ENCODE measurements around the gene GRK5.

GRK5 gene

GRCh38 chr10:119413471-119414080, 206.2 kb downstream of the GRK5 start:
- Histone ChIP-seq H3K27ac (ENCODE audit: low read depth, low read length) (no peak overlapping the region), H3K9ac (ENCODE audit: low read length in 5 of 5) (no peak overlapping the region), H3K4me1 (ENCODE audit: control insufficient read depth in 5 of 5, insufficient read depth in 5 of 5, low read length in 5 of 5) (peaks cover 0 to 51% (median 29%) of the 10 kb centered on the region in 5 donors), H3K27me3 (ENCODE audit: control insufficient read depth in 5 of 5, insufficient read depth in 4 of 5, low read length in 5 of 5) (peaks cover 0 to 4% (median 0%) of the 10 kb centered on the region in 5 donors), H3K9me3 (ENCODE audit: control insufficient read depth in 5 of 5, low read length in 5 of 5) (no peaks in the 10 kb centered on the region), H3K4me3 (ENCODE audit: low read depth in 1 of 5, low read length in 5 of 5) (no peak overlapping the region), H3K36me3 (ENCODE audit: control insufficient read depth in 5 of 5, insufficient read depth in 5 of 5, low read length in 5 of 5) (peaks cover 0 to 5% (median 0%) of the 10 kb centered on the region in 5 donors)

DNA sequence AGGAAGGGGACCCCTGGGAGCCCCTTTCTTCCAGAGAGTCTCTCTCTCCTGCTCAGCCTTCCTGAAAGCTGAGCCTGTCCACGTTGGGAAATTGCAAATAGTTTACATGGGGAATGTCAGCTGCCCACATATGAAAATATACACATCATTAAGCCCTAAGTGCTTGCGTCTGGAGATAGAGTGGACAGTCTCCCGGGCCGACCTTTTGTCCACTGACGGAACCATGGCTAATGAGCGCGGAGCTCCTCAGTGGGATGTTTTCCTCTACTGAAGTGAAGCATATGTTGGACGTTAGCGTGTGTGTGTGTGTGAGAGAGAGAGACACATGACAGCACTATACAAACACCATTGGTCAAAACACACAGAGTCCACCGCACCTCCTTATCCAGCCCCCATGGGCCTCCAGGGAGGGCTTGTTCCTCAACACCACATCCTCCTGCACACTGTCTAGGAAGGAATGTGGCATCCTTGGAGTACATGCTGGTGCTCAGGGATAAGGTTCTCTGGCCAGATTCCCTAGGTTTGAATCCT, 206.8 kb downstream of the GRK5 start:
- no peak overlapping the region for H3K27ac ChIP-seq (ENCODE audit: low read depth, low read length)
- no peaks in the 10 kb centered on the region for H3K9me3 ChIP-seq (ENCODE audit: control insufficient read depth in 5 of 5, low read length in 5 of 5)
- no peak overlapping the region for H3K4me3 ChIP-seq (ENCODE audit: low read depth in 1 of 5, low read length in 5 of 5)
- no peak overlapping the region for H3K9ac ChIP-seq (ENCODE audit: low read length in 5 of 5)
- H3K4me1 ChIP-seq (ENCODE audit: control insufficient read depth in 5 of 5, insufficient read depth in 5 of 5, low read length in 5 of 5), result peaks cover 0 to 45% (median 29%) of the 10 kb centered on the region in 5 donors
- peaks cover 0 to 5% (median 0%) of the 10 kb centered on the region in 5 donors for H3K36me3 ChIP-seq (ENCODE audit: control insufficient read depth in 5 of 5, insufficient read depth in 5 of 5, low read length in 5 of 5)
- H3K27me3 ChIP-seq (ENCODE audit: control insufficient read depth in 5 of 5, insufficient read depth in 4 of 5, low read length in 5 of 5), result peaks cover 0 to 4% (median 0%) of the 10 kb centered on the region in 5 donors

GRCh38 chr10:119415121-119415520, 207.8 kb downstream of the GRK5 start:
- Histone ChIP-seq H3K4me1 (ENCODE audit: control insufficient read depth in 5 of 5, insufficient read depth in 5 of 5, low read length in 5 of 5) (peaks cover 0 to 37% (median 28%) of the 10 kb centered on the region in 5 donors), H3K9me3 (ENCODE audit: control insufficient read depth in 5 of 5, low read length in 5 of 5) (no peaks in the 10 kb centered on the region), H3K27ac (ENCODE audit: low read depth, low read length) (no peak overlapping the region), H3K4me3 (ENCODE audit: low read depth in 1 of 5, low read length in 5 of 5) (no peak overlapping the region), H3K36me3 (ENCODE audit: control insufficient read depth in 5 of 5, insufficient read depth in 5 of 5, low read length in 5 of 5) (peaks cover 0 to 5% (median 0%) of the 10 kb centered on the region in 5 donors), H3K9ac (ENCODE audit: low read length in 5 of 5) (no peak overlapping the region), H3K27me3 (ENCODE audit: control insufficient read depth in 5 of 5, insufficient read depth in 4 of 5, low read length in 5 of 5) (peaks cover 0 to 4% (median 0%) of the 10 kb centered on the region in 5 donors)

- Histone ChIP-seq H3K4me1 (ENCODE audit: control insufficient read depth in 5 of 5, insufficient read depth in 5 of 5, low read length in 5 of 5) (peaks cover 0 to 33% (median 28%) of the 10 kb centered on the region in 5 donors), H3K9ac (ENCODE audit: low read length in 5 of 5) (no peak overlapping the region), H3K4me3 (ENCODE audit: low read depth in 1 of 5, low read length in 5 of 5) (no peak overlapping the region), H3K36me3 (ENCODE audit: control insufficient read depth in 5 of 5, insufficient read depth in 5 of 5, low read length in 5 of 5) (peaks cover 0 to 5% (median 0%) of the 10 kb centered on the region in 5 donors), H3K27me3 (ENCODE audit: control insufficient read depth in 5 of 5, insufficient read depth in 4 of 5, low read length in 5 of 5) (peaks cover 0 to 4% (median 0%) of the 10 kb centered on the region in 5 donors), H3K27ac (ENCODE audit: low read depth, low read length) (no peak overlapping the region), H3K9me3 (ENCODE audit: control insufficient read depth in 5 of 5, low read length in 5 of 5) (no peaks in the 10 kb centered on the region)
Observed at GRCh38 chr10:119415536-119416503, 208.4 kb downstream of the GRK5 start.

DNA sequence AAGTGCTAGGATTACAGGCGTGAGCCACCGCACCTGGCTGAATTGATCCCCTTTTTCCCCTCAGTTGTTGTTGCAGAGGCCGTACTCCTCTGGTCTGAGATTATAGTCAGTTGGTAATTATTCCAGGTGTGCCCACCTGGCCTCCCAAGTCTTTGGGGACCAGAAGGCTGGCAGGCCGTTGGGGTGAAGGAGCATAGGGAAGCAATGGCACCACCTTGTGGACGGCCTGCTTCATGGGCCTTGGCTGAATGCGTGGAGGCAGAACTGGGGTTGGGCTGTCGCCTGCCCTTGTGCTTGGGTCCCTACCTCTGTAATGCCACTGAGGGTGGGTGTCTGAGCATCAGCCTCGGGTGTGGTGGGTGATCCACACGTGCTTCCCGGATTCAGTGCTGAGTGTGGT, 209.5 kb downstream of the GRK5 start:
- peaks cover 0 to 6% (median 0%) of the 10 kb centered on the region in 5 donors for H3K36me3 ChIP-seq (ENCODE audit: control insufficient read depth in 5 of 5, insufficient read depth in 5 of 5, low read length in 5 of 5)
- H3K27ac ChIP-seq (ENCODE audit: low read depth, low read length), result no peak overlapping the region
- no peaks in the 10 kb centered on the region for H3K9me3 ChIP-seq (ENCODE audit: control insufficient read depth in 5 of 5, low read length in 5 of 5)
- no peak overlapping the region for H3K9ac ChIP-seq (ENCODE audit: low read length in 5 of 5)
- no peak overlapping the region for H3K4me3 ChIP-seq (ENCODE audit: low read depth in 1 of 5, low read length in 5 of 5)
- H3K4me1 ChIP-seq (ENCODE audit: control insufficient read depth in 5 of 5, insufficient read depth in 5 of 5, low read length in 5 of 5), result peaks cover 0 to 41% (median 32%) of the 10 kb centered on the region in 5 donors
- H3K27me3 ChIP-seq (ENCODE audit: control insufficient read depth in 5 of 5, insufficient read depth in 4 of 5, low read length in 5 of 5), result peaks cover 0 to 4% (median 0%) of the 10 kb centered on the region in 5 donors

DNA sequence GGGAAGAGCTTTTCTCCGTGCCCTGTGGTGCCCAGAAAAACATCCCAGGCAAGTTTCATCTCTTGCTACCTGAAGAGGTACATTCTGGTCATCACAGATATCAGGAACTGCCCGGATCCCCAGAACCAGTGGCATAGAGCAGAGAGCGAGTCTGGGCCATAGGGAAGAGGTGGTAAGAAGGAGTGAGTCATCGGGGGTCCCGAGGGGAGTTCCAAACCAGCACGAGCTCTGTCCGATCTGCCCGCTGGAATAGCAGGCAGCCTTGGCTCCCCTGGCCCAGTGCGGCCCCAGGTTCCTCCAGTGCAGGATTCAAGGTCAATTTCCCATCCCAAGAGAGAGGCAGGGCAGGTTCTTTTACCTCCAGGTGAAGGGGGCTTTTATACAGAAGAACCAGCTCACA, 210.5 kb downstream of the GRK5 start:
- H3K9ac ChIP-seq (ENCODE audit: low read length in 5 of 5), result no peak overlapping the region
- no peaks in the 10 kb centered on the region for H3K9me3 ChIP-seq (ENCODE audit: control insufficient read depth in 5 of 5, low read length in 5 of 5)
- no peak overlapping the region for H3K27ac ChIP-seq (ENCODE audit: low read depth, low read length)
- H3K36me3 ChIP-seq (ENCODE audit: control insufficient read depth in 5 of 5, insufficient read depth in 5 of 5, low read length in 5 of 5), result peaks cover 0 to 11% (median 2%) of the 10 kb centered on the region in 5 donors
- H3K4me3 ChIP-seq (ENCODE audit: low read depth in 1 of 5, low read length in 5 of 5), result no peak overlapping the region
- H3K4me1 ChIP-seq (ENCODE audit: control insufficient read depth in 5 of 5, insufficient read depth in 5 of 5, low read length in 5 of 5), result peaks cover 0 to 32% (median 22%) of the 10 kb centered on the region in 5 donors
- peaks cover 0 to 4% (median 0%) of the 10 kb centered on the region in 5 donors for H3K27me3 ChIP-seq (ENCODE audit: control insufficient read depth in 5 of 5, insufficient read depth in 4 of 5, low read length in 5 of 5)

- Histone ChIP-seq H3K36me3 (ENCODE audit: control insufficient read depth in 5 of 5, insufficient read depth in 5 of 5, low read length in 5 of 5) (peaks cover 0 to 16% (median 5%) of the 10 kb centered on the region in 5 donors), H3K9me3 (ENCODE audit: control insufficient read depth in 5 of 5, low read length in 5 of 5) (no peaks in the 10 kb centered on the region), H3K9ac (ENCODE audit: low read length in 5 of 5) (no peak overlapping the region), H3K4me3 (ENCODE audit: low read depth in 1 of 5, low read length in 5 of 5) (no peak overlapping the region), H3K27ac (ENCODE audit: low read depth, low read length) (no peak overlapping the region), H3K27me3 (ENCODE audit: control insufficient read depth in 5 of 5, insufficient read depth in 4 of 5, low read length in 5 of 5) (peaks cover 0 to 4% (median 0%) of the 10 kb centered on the region in 5 donors), H3K4me1 (ENCODE audit: control insufficient read depth in 5 of 5, insufficient read depth in 5 of 5, low read length in 5 of 5) (peaks cover 0 to 27% (median 17%) of the 10 kb centered on the region in 5 donors)
Observed at GRCh38 chr10:119418362-119418761, 211.0 kb downstream of the GRK5 start.

DNA sequence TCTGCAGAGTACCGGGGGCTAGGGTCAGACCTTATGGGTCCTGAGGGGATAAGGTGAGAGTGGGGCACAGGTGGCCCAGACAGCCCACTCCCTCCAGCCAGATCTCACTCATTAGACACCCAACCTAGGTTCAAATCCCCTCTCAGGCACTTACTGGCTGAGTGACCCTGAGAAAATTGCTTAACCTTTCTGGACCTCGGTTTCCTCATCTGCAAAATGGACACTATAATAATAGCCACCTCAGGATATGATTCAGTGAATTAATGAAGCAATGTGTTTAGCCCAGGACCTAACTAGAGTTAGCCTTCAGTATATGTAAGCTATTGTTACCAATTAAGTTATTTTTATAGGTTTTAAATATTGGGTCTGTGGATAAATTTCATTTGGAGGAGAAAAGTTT, 212.6 kb downstream of the GRK5 start:
- H3K27me3 ChIP-seq (ENCODE audit: control insufficient read depth in 5 of 5, insufficient read depth in 4 of 5, low read length in 5 of 5), result no peaks in the 10 kb centered on the region
- peaks cover 0 to 29% (median 16%) of the 10 kb centered on the region in 5 donors for H3K36me3 ChIP-seq (ENCODE audit: control insufficient read depth in 5 of 5, insufficient read depth in 5 of 5, low read length in 5 of 5)
- no peak overlapping the region for H3K27ac ChIP-seq (ENCODE audit: low read depth, low read length)
- H3K9me3 ChIP-seq (ENCODE audit: control insufficient read depth in 5 of 5, low read length in 5 of 5), result no peaks in the 10 kb centered on the region
- no peak overlapping the region for H3K9ac ChIP-seq (ENCODE audit: low read length in 5 of 5)
- peaks cover 0 to 21% (median 9%) of the 10 kb centered on the region in 5 donors for H3K4me1 ChIP-seq (ENCODE audit: control insufficient read depth in 5 of 5, insufficient read depth in 5 of 5, low read length in 5 of 5)
- H3K4me3 ChIP-seq (ENCODE audit: low read depth in 1 of 5, low read length in 5 of 5), result no peak overlapping the region

DNA sequence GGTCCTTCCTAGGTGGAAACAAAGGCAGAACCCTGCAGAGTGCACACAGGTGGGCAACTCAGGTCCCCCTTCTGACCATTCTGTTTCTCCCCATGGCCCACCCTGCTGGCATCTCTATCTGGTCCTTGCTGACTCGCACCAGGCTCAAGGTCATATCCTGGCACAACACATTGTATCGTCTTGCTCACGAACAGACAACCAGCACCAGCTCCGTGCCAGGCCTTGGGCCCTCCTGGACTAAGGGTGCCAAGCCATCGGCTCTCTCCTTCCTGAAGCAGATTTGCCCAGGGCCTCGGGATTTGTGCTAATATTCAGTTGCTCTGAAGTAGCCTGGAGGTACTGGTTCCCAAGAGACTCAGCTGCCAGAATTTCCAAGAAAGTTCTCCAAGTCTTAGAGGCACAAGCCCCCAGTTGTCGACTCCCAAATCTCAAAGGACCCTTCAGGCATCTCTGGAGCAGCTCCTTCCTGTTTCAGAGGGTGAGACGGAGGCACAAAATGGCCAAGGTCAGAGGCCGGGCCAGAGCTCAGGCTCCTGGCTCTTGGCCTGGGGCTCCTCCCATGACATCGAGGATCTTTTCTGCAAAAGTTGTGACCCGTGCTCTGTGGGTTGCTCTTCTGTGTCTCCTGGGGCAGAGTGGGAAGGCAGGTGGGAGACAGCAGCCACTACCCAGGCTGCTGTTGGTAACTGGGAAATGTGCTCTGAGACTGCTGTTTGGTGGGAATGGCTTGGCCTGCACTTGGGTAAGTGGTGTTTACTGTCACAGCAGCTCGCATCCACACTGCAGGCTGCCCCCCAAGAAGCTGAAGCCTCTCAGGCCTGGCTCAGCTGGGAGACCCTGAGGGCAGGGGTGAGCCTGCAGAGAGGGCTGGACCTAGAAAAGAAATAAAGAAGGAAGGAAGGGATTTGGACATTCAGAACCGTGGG, 213.8 kb downstream of the GRK5 start:
- Histone ChIP-seq H3K36me3 (ENCODE audit: control insufficient read depth in 5 of 5, insufficient read depth in 5 of 5, low read length in 5 of 5) (peaks cover 0 to 41% (median 29%) of the 10 kb centered on the region in 5 donors), H3K4me3 (ENCODE audit: low read depth in 1 of 5, low read length in 5 of 5) (no peak overlapping the region), H3K27me3 (ENCODE audit: control insufficient read depth in 5 of 5, insufficient read depth in 4 of 5, low read length in 5 of 5) (no peaks in the 10 kb centered on the region), H3K27ac (ENCODE audit: low read depth, low read length) (no peak overlapping the region), H3K9ac (ENCODE audit: low read length in 5 of 5) (no peak overlapping the region), H3K4me1 (ENCODE audit: control insufficient read depth in 5 of 5, insufficient read depth in 5 of 5, low read length in 5 of 5) (peaks cover 0 to 19% (median 7%) of the 10 kb centered on the region in 5 donors), H3K9me3 (ENCODE audit: control insufficient read depth in 5 of 5, low read length in 5 of 5) (no peaks in the 10 kb centered on the region)
